K562 (cell line): Measurements from ENCODE around the gene MMP7. TPM values are rescaled to one million over a fixed set of nuclear protein-coding genes. Genes with fewer than 3 reads are reported as not detected.

ENCODE experiments used
- ATAC-seq: fragments of 200-7000 bp; cut with Tn5 transposase; 3 replicates; pipeline ENCODE4 v1.9.1; 2020; ENCODE audit warnings: moderate library complexity
- Bru-seq: library from RNA; stranded (reverse); fragments of 400-500 nt; gene quantifications from one replicate; lab custom pipeline; 2021; lab: Mats Ljungman, UMichigan
- BruChase-seq, 2 experiments: library from RNA; stranded (reverse); fragments of 400-500 nt; gene quantifications; one replicate each; lab custom pipeline; 2021; lab: Mats Ljungman, UMichigan
- BruUV-seq: library from RNA; stranded (reverse); fragments of 400-500 nt; replicated peaks from 2 replicates; lab custom pipeline; 2021; lab: Mats Ljungman, UMichigan
- CTCF ChIA-PET: fragments of 300-600 bp; formaldehyde crosslinking; extraction: SDS; loops from one replicate; lab custom pipeline; 2021; ENCODE audit warnings: low intra/inter-chr PET ratio; lab: Yijun Ruan, JAX
- POLR2A ChIA-PET: fragments of 300-600, 350-650 bp; sonication (Branson Sonifier 250); formaldehyde crosslinking; extraction: SDS; loops from one replicate; lab custom pipeline; 2021; ENCODE audit warnings: antibody characterized with exemption, inconsistent platforms; lab: Yijun Ruan, JAX
- DNase-seq, 4 experiments: peaks; one replicate each; pipeline versions ENCODE4 v3.0.0 to v3.0.0-alpha.2; 2011 to 2018; ENCODE audit warnings: low spot score in 3 of 4, mixed read lengths in 3 of 4; ENCODE audit errors: extremely low read depth in 1 of 4
- FAIRE-seq: peaks from 2 replicates; lab custom pipeline; 2011; peaks lifted over from hg19 to GRCh38; lab: Jason Lieb, UNC
- H2AFZ ChIP-seq: 2 replicates; pipeline ENCODE4 v1.6.0; 2011; ENCODE audit warnings: low read depth, low read length, control low read depth, inconsistent platforms
- H3K27ac ChIP-seq: fragments of 200-600 bp; 3 replicates; pipeline ENCODE4 v1.8.0; 2011; ENCODE audit warnings: low read depth, mild to moderate bottlenecking, control low read depth, inconsistent platforms, low read length, moderate library complexity, mixed read lengths; ENCODE audit errors: extremely low read depth
- H3K27me3 ChIP-seq, 2 experiments: fragments of 300-600 bp in 1 of 2; 2 replicates in 1 of 2; 3 replicates in 1 of 2; pipeline versions ENCODE4 v1.6.0 to v1.8.0; 2011; ENCODE audit warnings: inconsistent platforms in 2 of 2, low read length in 2 of 2, mild to moderate bottlenecking in 1 of 2, mixed read lengths in 1 of 2, moderate library complexity in 1 of 2; ENCODE audit not compliant: control insufficient read depth in 2 of 2, insufficient read depth in 2 of 2
- H3K36me3 ChIP-seq: fragments of 300-600 bp; 3 replicates; pipeline ENCODE4 v1.8.0; 2011; ENCODE audit warnings: mild to moderate bottlenecking, low read length, inconsistent platforms; ENCODE audit not compliant: control insufficient read depth, insufficient read depth
- H3K4me1 ChIP-seq, 2 experiments: fragments of 200-600 bp in 1 of 2; replicated peaks in 1 of 2; 2 replicates in 1 of 2; 3 replicates in 1 of 2; pipeline versions ENCODE4 v1.5.1 to v1.8.0; 2011; ENCODE audit warnings: inconsistent platforms in 2 of 2, low read length in 2 of 2, mild to moderate bottlenecking in 1 of 2, mixed read lengths in 1 of 2, moderate library complexity in 1 of 2; ENCODE audit not compliant: control insufficient read depth in 2 of 2, insufficient read depth in 2 of 2
- H3K4me2 ChIP-seq: 2 replicates; pipeline ENCODE4 v1.6.1; 2011; ENCODE audit warnings: low read length, control low read depth, inconsistent platforms, mixed read lengths; ENCODE audit not compliant: insufficient read depth
- H3K4me3 ChIP-seq: fragments of 200-600 bp; sonication (generic), shearing (Covaris generic); 2 replicates; pipeline ENCODE4 v1.5.1; 2016; ENCODE audit warnings: control low read depth, inconsistent platforms
- H3K79me2 ChIP-seq: fragments of 200-600 bp; 3 replicates; pipeline ENCODE4 v1.8.0; 2011; ENCODE audit warnings: low read length, inconsistent platforms; ENCODE audit not compliant: control insufficient read depth, insufficient read depth
- H3K9ac ChIP-seq, 2 experiments: 2 replicates each; pipeline versions ENCODE4 v1.6.0 to v1.6.1; 2011; ENCODE audit warnings: low read depth in 2 of 2, low read length in 2 of 2, control low read depth in 1 of 2, inconsistent platforms in 1 of 2, mild to moderate bottlenecking in 1 of 2, mixed read lengths in 1 of 2; ENCODE audit not compliant: insufficient read depth in 1 of 2
- H3K9me1 ChIP-seq: one replicate; pipeline ENCODE4 v1.6.0; 2011; ENCODE audit warnings: inconsistent platforms, mild to moderate bottlenecking, low read length, moderate library complexity; ENCODE audit not compliant: control insufficient read depth, insufficient read depth
- H3K9me3 ChIP-seq: replicated peaks from 2 replicates; pipeline ENCODE4 v1.5.1; 2011; ENCODE audit warnings: low read depth, low read length, inconsistent platforms; ENCODE audit not compliant: control insufficient read depth, insufficient read depth
- H4K20me1 ChIP-seq: replicated peaks from 2 replicates; pipeline ENCODE4 v1.6.1; 2011; ENCODE audit warnings: low read length, inconsistent platforms, mixed read lengths; ENCODE audit not compliant: control insufficient read depth, insufficient read depth
- CHD4 ChIP-seq: fragments of 200-600 bp; sonication (generic); IDR thresholded peaks from 3 replicates; pipeline ENCODE4 v1.6.1; 2012; ENCODE audit warnings: low read depth, mild to moderate bottlenecking, mixed read lengths, low read length, inconsistent platforms; ENCODE audit not compliant: insufficient read depth, insufficient replicate concordance, poor library complexity, severe bottlenecking
- JUNB ChIP-seq: fragments of 450-650 bp; formaldehyde crosslinking; conservative IDR thresholded peaks from 2 replicates; pipeline ENCODE4 v1.4.0; 2020; ENCODE audit warnings: mild to moderate bottlenecking
- ZNF121 ChIP-seq: sonication (generic); formaldehyde crosslinking; conservative IDR thresholded peaks from 2 replicates; pipeline ENCODE4 v1.8.0; 2022; ENCODE audit warnings: missing genetic modification reagents
- ZNF347 ChIP-seq: fragments of 450-650 bp; formaldehyde crosslinking; IDR thresholded peaks from 2 replicates; pipeline ENCODE4 v1.4.0; 2020; ENCODE audit warnings: low read depth, mild to moderate bottlenecking, moderate library complexity
- WGBS: fragments of 100-300 bp; shearing (Covaris generic); methylation state at CpG from one replicate; pipeline ENCODE4 v1.1.6; 2016; ENCODE audit warnings: low coverage, mixed read lengths; ENCODE audit not compliant: insufficient coverage; ENCODE audit errors: missing lambda C conversion rate; 5-methylcytosine and 5-hydroxymethylcytosine counted together
- in situ Hi-C: fragments of 300-500 bp; cut with MboI; formaldehyde crosslinking; loops from 4 replicates; pipeline ENCODE4 v1.15.0; 2018; ENCODE audit warnings: inconsistent platforms, mixed read lengths
- intact Hi-C: fragments of 100-400 bp; cut with micrococcal nuclease; formaldehyde crosslinking; loops from 2 replicates; pipeline ENCODE4 v1.14.2; 2022
- long read RNA-seq, 3 experiments: library from polyadenylated mRNA in 2 of 3; library from RNA in 1 of 3; unstranded in 2 of 3; stranded (forward) in 1 of 3; transcript quantifications; one replicate each; pipeline ENCODE4 v2.0.0, GENCODE V29; 2019 to 2022
- polyA minus RNA-seq, 3 experiments: library from RNA; depleted of rRNA, polyadenylated mRNA; stranded (reverse); fragments of >200 nt; gene quantifications; 2 replicates each; pipeline ENCODE4 v1.2.3, GENCODE V29; 2011
- polyA plus RNA-seq, 8 experiments: library from polyadenylated mRNA; depleted of rRNA in 4 of 8; stranded (reverse) in 5 of 8; unstranded in 3 of 8; fragments of >200 nt; fragmentation: Nextera tagmentation in 2 of 8; fragmentation: Illumina TruSeq in 1 of 8; extraction: Ambion mirVana in 2 of 8; extraction: Trizol in 1 of 8; gene quantifications; 2 replicates each; pipeline versions ENCODE4 v1.2.1 to v1.2.3, GENCODE V29; 2011 to 2014; ENCODE audit warnings: inconsistent platforms in 1 of 8, missing spikeins in 1 of 8
- total RNA-seq, 7 experiments: library from RNA; depleted of rRNA in 6 of 7; stranded (reverse); fragments of >200 nt in 6 of 7; fragmentation: Illumina TruSeq in 2 of 7; extraction: Trizol in 2 of 7; gene quantifications; 2 replicates each; pipeline versions ENCODE4 v1.2.1 to v1.2.3, GENCODE V29; 2011 to 2021; ENCODE audit warnings: low replicate concordance in 1 of 7

The MMP7 gene, protein sequence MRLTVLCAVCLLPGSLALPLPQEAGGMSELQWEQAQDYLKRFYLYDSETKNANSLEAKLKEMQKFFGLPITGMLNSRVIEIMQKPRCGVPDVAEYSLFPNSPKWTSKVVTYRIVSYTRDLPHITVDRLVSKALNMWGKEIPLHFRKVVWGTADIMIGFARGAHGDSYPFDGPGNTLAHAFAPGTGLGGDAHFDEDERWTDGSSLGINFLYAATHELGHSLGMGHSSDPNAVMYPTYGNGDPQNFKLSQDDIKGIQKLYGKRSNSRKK
- total RNA-seq (2011; cell fraction: chromatin; rRNA removed; ENCODE audit: low replicate concordance) = not detected in 2 replicates
- not detected in 2 replicates for total RNA-seq (2011; cell fraction: nucleolus; rRNA removed)
- total RNA-seq (2011; cell fraction: nucleoplasm; rRNA removed) = not detected in 2 replicates
- not detected in 2 replicates for total RNA-seq (2014; rRNA removed)
- total RNA-seq (2014; rRNA removed; fragmentation: Illumina TruSeq; extraction: Trizol) = not detected in 2 replicates
- not detected in 2 replicates for total RNA-seq (2015; rRNA removed; fragmentation: Illumina TruSeq; extraction: Trizol)
- total RNA-seq (2021) = 0.13 and 0.31 TPM in 2 replicates
- polyA plus RNA-seq (2011; rRNA removed) = not detected in 2 replicates
- not detected in 2 replicates for polyA plus RNA-seq (2011; cell fraction: cytosol; rRNA removed)
- not detected in 2 replicates for polyA plus RNA-seq (2011; cell fraction: nucleus; rRNA removed)
- polyA plus RNA-seq (2012) = not detected in 2 replicates
- polyA plus RNA-seq (2014; fragmentation: Illumina TruSeq; extraction: Trizol) = not detected in 2 replicates
- not detected for polyA plus RNA-seq (2014; fragmentation: Nextera tagmentation; extraction: Ambion mirVana)
- not detected in 2 replicates for polyA plus RNA-seq (2014; rRNA removed)
- polyA minus RNA-seq (2011; rRNA and poly(A)+ RNA removed) = not detected in 2 replicates
- not detected in 2 replicates for polyA minus RNA-seq (2011; cell fraction: cytosol; rRNA and poly(A)+ RNA removed)
- not detected in 2 replicates for polyA minus RNA-seq (2011; cell fraction: nucleus; rRNA and poly(A)+ RNA removed)
- Bru-seq, nascent RNA = not detected
- not detected for BruChase-seq, experiment 1, labeled RNA remaining after a 2-hour chase
- BruChase-seq, experiment 2, labeled RNA remaining after a 6-hour chase = not detected
- long read RNA-seq, experiment 1 = 0 reads
- long read RNA-seq, experiment 2 = 0 reads
- long read RNA-seq, experiment 3 = 0 reads

GRCh38 chr11:102530558-102530957, at the start of gene MMP7:
MMP7 (minus strand) TSS chr11:102530747; CDS start chr11:102530700, 47 bp downstream.
- H3K4me3 ChIP-seq = no peak within 1 kb of the TSS
- no peaks in the 10 kb centered on the region for H4K20me1 ChIP-seq
- H3K9me1 ChIP-seq = no peaks in the 10 kb centered on the region
- in situ Hi-C loops (no loop called here), intact Hi-C loops (no loop called here)
- H3K9ac ChIP-seq = no peak within 1 kb of the TSS
- H3K79me2 ChIP-seq = no peaks in the 10 kb centered on the region
- H3K4me1 ChIP-seq = no peaks in the 10 kb centered on the region
- ChIA-PET POLR2A (no interaction called here), CTCF (no interaction called here)
- ATAC-seq (no peak), DNase-seq (no peak), FAIRE-seq (no peak)
- no peak within 1 kb of the TSS for H3K27ac ChIP-seq
- H3K36me3 ChIP-seq = no peaks in the 10 kb centered on the region
- H3K4me2 ChIP-seq = no peak within 1 kb of the TSS
- H3K27me3 ChIP-seq = no peaks in the 10 kb centered on the region; a peak in 2 of 5 replicates
- WGBS = 3% methylated on average over 8 of the region's 8 CpGs
- no peak for TF ChIP-seq ZNF121 (CRISPR knock-in tag)
- no peak for TF ChIP-seq CHD4
- TF ChIP-seq ZNF347 (CRISPR knock-in tag) = no peak
- TF ChIP-seq JUNB (CRISPR knock-in tag) = no peak
- no peak within 1 kb of the TSS for H2AFZ ChIP-seq
- no peaks in the 10 kb centered on the region for H3K9me3 ChIP-seq
- BruUV-seq = no TSS peak
